HEK293 (cell line): ENCODE results near the gene CDR2L.

Experiments used
- BCL11A ChIP-seq: fragments of 450-650 bp; formaldehyde crosslinking; IDR thresholded peaks from 2 replicates; pipeline ENCODE4 v1.5.1; 2016; ENCODE audit warnings: low read depth, missing biosample characterization, missing genetic modification characterization
- EGR2 ChIP-seq: fragments of 450-650 bp; formaldehyde crosslinking; IDR thresholded peaks from 2 replicates; pipeline ENCODE4 v1.5.1; 2016; ENCODE audit warnings: low read depth, missing biosample characterization, missing genetic modification characterization
- HIC1 ChIP-seq: fragments of 450-650 bp; formaldehyde crosslinking; IDR thresholded peaks from 2 replicates; pipeline ENCODE4 v1.5.1; 2016; ENCODE audit warnings: missing biosample characterization, missing genetic modification characterization
- IKZF3 ChIP-seq: fragments of 450-650 bp; IDR thresholded peaks from 2 replicates; pipeline ENCODE4 v1.5.0; 2018; ENCODE audit warnings: missing biosample characterization, mild to moderate bottlenecking, missing genetic modification characterization, moderate library complexity
- OVOL3 ChIP-seq: fragments of 450-650 bp; formaldehyde crosslinking; IDR thresholded peaks from 2 replicates; pipeline ENCODE4 v1.5.1; 2016; ENCODE audit warnings: missing biosample characterization, missing genetic modification characterization
- PATZ1 ChIP-seq: fragments of 450-650 bp; formaldehyde crosslinking; IDR thresholded peaks from 2 replicates; pipeline ENCODE4 v1.5.1; 2016; ENCODE audit warnings: missing biosample characterization, missing genetic modification characterization
- PBX3 ChIP-seq: sonication (generic); formaldehyde crosslinking; IDR thresholded peaks from 2 replicates; pipeline ENCODE4 v1.8.1; 2022; ENCODE audit warnings: mild to moderate bottlenecking, moderate library complexity, missing genetic modification reagents
- ZBTB21 ChIP-seq: fragments of 450-650 bp; formaldehyde crosslinking; IDR thresholded peaks from 2 replicates; pipeline ENCODE4 v1.5.1; 2017; ENCODE audit warnings: missing biosample characterization, missing genetic modification characterization
- ZBTB48 ChIP-seq: fragments of 450-650 bp; formaldehyde crosslinking; IDR thresholded peaks from 2 replicates; pipeline ENCODE4 v1.5.1; 2016; ENCODE audit warnings: missing biosample characterization, missing genetic modification characterization
- ZBTB8A ChIP-seq: fragments of 450-650 bp; formaldehyde crosslinking; IDR thresholded peaks from 2 replicates; pipeline ENCODE4 v1.5.1; 2016; ENCODE audit warnings: missing biosample characterization, missing genetic modification characterization
- ZFHX2 ChIP-seq: fragments of 450-650 bp; formaldehyde crosslinking; conservative IDR thresholded peaks from 2 replicates; pipeline ENCODE4 v1.5.1; 2016; ENCODE audit warnings: missing biosample characterization, missing genetic modification characterization
- ZFP3 ChIP-seq: fragments of 450-650 bp; formaldehyde crosslinking; IDR thresholded peaks from 2 replicates; pipeline ENCODE4 v1.5.1; 2016; ENCODE audit warnings: low read depth, missing biosample characterization, missing genetic modification characterization
- ZFP37 ChIP-seq: fragments of 450-650 bp; formaldehyde crosslinking; IDR thresholded peaks from 2 replicates; pipeline ENCODE4 v1.5.1; 2016; ENCODE audit warnings: missing biosample characterization, missing genetic modification characterization
- ZNF10 ChIP-seq: fragments of 450-650 bp; formaldehyde crosslinking; IDR thresholded peaks from 2 replicates; pipeline ENCODE4 v1.5.1; 2017; ENCODE audit warnings: missing biosample characterization, missing genetic modification characterization
- ZNF133 ChIP-seq: fragments of 450-650 bp; formaldehyde crosslinking; IDR thresholded peaks from 2 replicates; pipeline ENCODE4 v1.5.1; 2016; ENCODE audit warnings: missing biosample characterization, missing genetic modification characterization
- ZNF174 ChIP-seq: fragments of 450-650 bp; formaldehyde crosslinking; IDR thresholded peaks from 2 replicates; pipeline ENCODE4 v1.5.0; 2017; ENCODE audit warnings: missing biosample characterization, mild to moderate bottlenecking, missing genetic modification characterization
- ZNF175 ChIP-seq: fragments of 450-650 bp; formaldehyde crosslinking; IDR thresholded peaks from 2 replicates; pipeline ENCODE4 v1.5.1; 2016; ENCODE audit warnings: missing biosample characterization, missing genetic modification characterization
- ZNF202 ChIP-seq: fragments of 450-650 bp; formaldehyde crosslinking; IDR thresholded peaks from 2 replicates; pipeline ENCODE4 v1.5.1; 2016; ENCODE audit warnings: missing biosample characterization, missing genetic modification characterization, borderline replicate concordance
- ZNF266 ChIP-seq: fragments of 450-650 bp; formaldehyde crosslinking; IDR thresholded peaks from 2 replicates; pipeline ENCODE4 v1.5.1; 2016; ENCODE audit warnings: missing biosample characterization, missing genetic modification characterization, low read depth
- ZNF274 ChIP-seq, 2 experiments: fragments of 200-500 bp in 1 of 2; fragments of 450-650 bp in 1 of 2; sonication (Bioruptor generic) in 1 of 2; formaldehyde crosslinking in 1 of 2; IDR thresholded peaks; 2 replicates each; pipeline versions ENCODE4 v1.5.1 to v1.6.1; 2014 to 2016; ENCODE audit warnings: borderline replicate concordance in 1 of 2, inconsistent platforms in 1 of 2, low read length in 1 of 2, missing biosample characterization in 1 of 2, missing genetic modification characterization in 1 of 2
- ZNF518A ChIP-seq: fragments of 450-650 bp; formaldehyde crosslinking; conservative IDR thresholded peaks from 2 replicates; pipeline ENCODE4 v1.5.1; 2016; ENCODE audit warnings: low read depth, missing biosample characterization, missing genetic modification characterization
- ZNF529 ChIP-seq: fragments of 450-650 bp; formaldehyde crosslinking; IDR thresholded peaks from 2 replicates; pipeline ENCODE4 v1.5.1; 2017; ENCODE audit warnings: missing genetic modification characterization, missing biosample characterization; ENCODE audit not compliant: insufficient replicate concordance
- ZNF639 ChIP-seq: fragments of 450-650 bp; formaldehyde crosslinking; IDR thresholded peaks from 2 replicates; pipeline ENCODE4 v1.5.1; 2016; ENCODE audit warnings: missing biosample characterization, missing genetic modification characterization
- ZNF843 ChIP-seq: fragments of 450-650 bp; formaldehyde crosslinking; IDR thresholded peaks from 2 replicates; pipeline ENCODE4 v1.5.1; 2016; ENCODE audit warnings: missing biosample characterization, missing genetic modification characterization
- ZSCAN5A ChIP-seq: fragments of 450-650 bp; formaldehyde crosslinking; IDR thresholded peaks from 2 replicates; pipeline ENCODE4 v1.5.1; 2016; ENCODE audit warnings: missing biosample characterization, missing genetic modification characterization

Gene CDR2L

GRCh38 chr17:75046407-75047289 is 59.2 kb downstream of the CDR2L start, which contains the start of the genes ATP5PD and KCTD2 (continued):
- TF ChIP-seq ZBTB48 (peak; percentile 100), ZNF529 (no peak), ZNF266 (tag by site-specific recombination) (no peak), ZNF10 (tag by site-specific recombination) (peak; percentile 78), ZNF274 (IDR thresholded peaks at IDR 0.05; ENCODE audit: low read length) (no peak), ZNF274 (tag by site-specific recombination; IDR thresholded peaks at IDR 0.05; ENCODE audit: borderline replicate concordance) (no peak), ZFP3 (tag by site-specific recombination) (no peak), PATZ1 (tag by site-specific recombination) (peak; percentile 98), PBX3 (CRISPR knock-in tag) (peak; percentile 83), OVOL3 (no peak; the same call in 1 of the 2 replicates), ZFHX2 (peak; percentile 88), ZSCAN5A (tag by site-specific recombination) (peak; percentile 14; the same call in 1 of the 2 replicates), ZNF174 (tag by site-specific recombination) (no peak), ZNF202 (tag by site-specific recombination) (no peak), ZNF133 (tag by site-specific recombination) (no peak), ZNF843 (tag by site-specific recombination) (no peak), HIC1 (tag by site-specific recombination) (peak; percentile 86), ZBTB21 (0 out of 2 replicates have a peak, but pooled peaks have one; percentile 23), ZNF639 (tag by site-specific recombination) (no peak), IKZF3 (peak; percentile 35; the same call in 1 of the 2 replicates), EGR2 (tag by site-specific recombination) (peak; percentile 84), ZFP37 (peak; percentile 48; the same call in 1 of the 2 replicates), BCL11A (tag by site-specific recombination) (0 out of 2 replicates have a peak, but pooled peaks have one; percentile 23), ZBTB8A (tag by site-specific recombination) (peak; percentile 95), ZNF175 (tag by site-specific recombination) (no peak), ZNF518A (0 out of 2 replicates have a peak, but pooled peaks have one; percentile 35)
